HL-60 (cell line): Measurements from ENCODE around the gene RERE.

ENCODE experiments used
- DNase-seq, 2 experiments: peaks; one replicate each; pipeline ENCODE4 v3.0.0-alpha.2; 2010 to 2020; ENCODE audit warnings: low read depth in 1 of 2, low spot score in 1 of 2
- H3K27ac ChIP-seq: fragments of 250-450 bp; sonication (Bioruptor Pico); replicated peaks from 2 replicates; pipeline ENCODE4 v1.5.1; 2020; ENCODE audit warnings: mild to moderate bottlenecking, moderate library complexity
- H3K27me3 ChIP-seq: fragments of 250-450 bp; sonication (Bioruptor Pico); 2 replicates; pipeline ENCODE4 v1.5.1; 2021; ENCODE audit warnings: mild to moderate bottlenecking, moderate library complexity; ENCODE audit not compliant: insufficient read depth, poor library complexity, severe bottlenecking
- H3K4me3 ChIP-seq: replicated peaks from 2 replicates; pipeline ENCODE4 v1.5.1; 2011; ENCODE audit warnings: mild to moderate bottlenecking, control low read depth, low read length; ENCODE audit not compliant: insufficient read depth
- GABPA ChIP-seq: IDR thresholded peaks from 2 replicates; pipeline ENCODE4 v1.6.1; 2012; ENCODE audit warnings: low read depth
- POLR2AphosphoS5 ChIP-seq: IDR thresholded peaks from 2 replicates; pipeline ENCODE4 v1.6.1; 2012; ENCODE audit warnings: low read depth
- SPI1 ChIP-seq: IDR thresholded peaks from 2 replicates; pipeline ENCODE4 v1.6.1; 2012; ENCODE audit warnings: low read depth, mild to moderate bottlenecking, borderline replicate concordance
- TF ChIP-seq, protein P1 (sequence below): IDR thresholded peaks from one replicate; pipeline ENCODE4 v1.5.1; 2011; ENCODE audit warnings: low read length, control low read depth, inconsistent platforms; ENCODE audit not compliant: insufficient read depth
- TF ChIP-seq, protein P2 (sequence below): IDR thresholded peaks from 2 replicates; pipeline ENCODE4 v1.6.1; 2012; ENCODE audit warnings: low read depth; ENCODE audit not compliant: insufficient replicate concordance

Gene RERE

GRCh38 chr1:8851060-8851459, 33.6 kb upstream of the RERE start:
- TF ChIP-seq, protein P1, sequence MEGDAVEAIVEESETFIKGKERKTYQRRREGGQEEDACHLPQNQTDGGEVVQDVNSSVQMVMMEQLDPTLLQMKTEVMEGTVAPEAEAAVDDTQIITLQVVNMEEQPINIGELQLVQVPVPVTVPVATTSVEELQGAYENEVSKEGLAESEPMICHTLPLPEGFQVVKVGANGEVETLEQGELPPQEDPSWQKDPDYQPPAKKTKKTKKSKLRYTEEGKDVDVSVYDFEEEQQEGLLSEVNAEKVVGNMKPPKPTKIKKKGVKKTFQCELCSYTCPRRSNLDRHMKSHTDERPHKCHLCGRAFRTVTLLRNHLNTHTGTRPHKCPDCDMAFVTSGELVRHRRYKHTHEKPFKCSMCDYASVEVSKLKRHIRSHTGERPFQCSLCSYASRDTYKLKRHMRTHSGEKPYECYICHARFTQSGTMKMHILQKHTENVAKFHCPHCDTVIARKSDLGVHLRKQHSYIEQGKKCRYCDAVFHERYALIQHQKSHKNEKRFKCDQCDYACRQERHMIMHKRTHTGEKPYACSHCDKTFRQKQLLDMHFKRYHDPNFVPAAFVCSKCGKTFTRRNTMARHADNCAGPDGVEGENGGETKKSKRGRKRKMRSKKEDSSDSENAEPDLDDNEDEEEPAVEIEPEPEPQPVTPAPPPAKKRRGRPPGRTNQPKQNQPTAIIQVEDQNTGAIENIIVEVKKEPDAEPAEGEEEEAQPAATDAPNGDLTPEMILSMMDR: no peak
- no peak for TF ChIP-seq SPI1
- TF ChIP-seq, protein P2, sequence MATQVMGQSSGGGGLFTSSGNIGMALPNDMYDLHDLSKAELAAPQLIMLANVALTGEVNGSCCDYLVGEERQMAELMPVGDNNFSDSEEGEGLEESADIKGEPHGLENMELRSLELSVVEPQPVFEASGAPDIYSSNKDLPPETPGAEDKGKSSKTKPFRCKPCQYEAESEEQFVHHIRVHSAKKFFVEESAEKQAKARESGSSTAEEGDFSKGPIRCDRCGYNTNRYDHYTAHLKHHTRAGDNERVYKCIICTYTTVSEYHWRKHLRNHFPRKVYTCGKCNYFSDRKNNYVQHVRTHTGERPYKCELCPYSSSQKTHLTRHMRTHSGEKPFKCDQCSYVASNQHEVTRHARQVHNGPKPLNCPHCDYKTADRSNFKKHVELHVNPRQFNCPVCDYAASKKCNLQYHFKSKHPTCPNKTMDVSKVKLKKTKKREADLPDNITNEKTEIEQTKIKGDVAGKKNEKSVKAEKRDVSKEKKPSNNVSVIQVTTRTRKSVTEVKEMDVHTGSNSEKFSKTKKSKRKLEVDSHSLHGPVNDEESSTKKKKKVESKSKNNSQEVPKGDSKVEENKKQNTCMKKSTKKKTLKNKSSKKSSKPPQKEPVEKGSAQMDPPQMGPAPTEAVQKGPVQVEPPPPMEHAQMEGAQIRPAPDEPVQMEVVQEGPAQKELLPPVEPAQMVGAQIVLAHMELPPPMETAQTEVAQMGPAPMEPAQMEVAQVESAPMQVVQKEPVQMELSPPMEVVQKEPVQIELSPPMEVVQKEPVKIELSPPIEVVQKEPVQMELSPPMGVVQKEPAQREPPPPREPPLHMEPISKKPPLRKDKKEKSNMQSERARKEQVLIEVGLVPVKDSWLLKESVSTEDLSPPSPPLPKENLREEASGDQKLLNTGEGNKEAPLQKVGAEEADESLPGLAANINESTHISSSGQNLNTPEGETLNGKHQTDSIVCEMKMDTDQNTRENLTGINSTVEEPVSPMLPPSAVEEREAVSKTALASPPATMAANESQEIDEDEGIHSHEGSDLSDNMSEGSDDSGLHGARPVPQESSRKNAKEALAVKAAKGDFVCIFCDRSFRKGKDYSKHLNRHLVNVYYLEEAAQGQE: no peak
- TF ChIP-seq POLR2AphosphoS5: no peak
- TF ChIP-seq GABPA: no peak
- DNase-seq: no peak
- no peaks in the 10 kb centered on the region for H3K27me3 ChIP-seq
- H3K27ac ChIP-seq: no peak overlapping the region
- no peak overlapping the region for H3K4me3 ChIP-seq

DNA sequence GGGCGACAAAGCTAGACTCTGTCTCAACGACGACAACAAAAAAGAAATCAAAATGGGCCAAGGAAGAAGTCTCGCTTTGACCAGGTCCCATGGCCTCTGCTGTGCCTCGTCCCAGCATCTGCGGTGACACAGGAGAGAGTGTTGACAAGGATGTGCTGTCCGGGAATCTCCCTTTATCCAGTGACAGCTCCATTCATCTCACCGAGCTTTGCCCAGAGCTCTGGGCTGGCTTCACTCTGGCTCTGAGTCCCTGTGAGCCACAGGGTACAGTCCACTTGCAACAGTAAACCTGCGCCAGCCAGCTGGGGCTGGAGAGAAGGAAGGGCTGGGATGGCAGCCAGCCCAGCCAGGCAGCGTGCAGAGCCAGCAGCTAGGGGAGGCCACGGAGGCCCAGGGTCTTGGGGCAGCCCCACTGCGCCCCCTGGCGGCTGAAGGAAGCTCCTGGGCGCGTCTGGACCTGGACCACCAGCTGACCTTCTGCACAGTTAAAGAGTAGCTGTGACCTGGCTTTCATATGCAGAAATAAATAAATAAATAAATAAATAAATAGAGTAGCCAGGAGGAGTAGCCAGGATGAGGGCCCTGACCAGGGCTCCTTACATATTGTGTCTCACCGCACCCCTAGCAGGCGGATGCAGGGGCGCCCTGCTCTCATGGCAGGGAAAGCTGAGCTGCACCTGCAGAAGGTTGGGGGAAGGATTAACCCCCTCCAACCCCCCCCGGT, 31.4 kb upstream of the RERE start:
- DNase-seq: peak; percentile 67 to 74
- Histone ChIP-seq H3K4me3 (no peak overlapping the region), H3K27me3 (no peaks in the 10 kb centered on the region), H3K27ac (no peak overlapping the region)
- TF ChIP-seq, protein P1: peak; percentile 76
- TF ChIP-seq, protein P2: no peak
- TF ChIP-seq POLR2AphosphoS5: no peak

- TF ChIP-seq POLR2AphosphoS5 (no peak), GABPA (no peak), SPI1 (no peak)
- TF ChIP-seq, protein P1: no peak
- TF ChIP-seq, protein P2: no peak
- no peak for DNase-seq
- no peak overlapping the region for H3K4me3 ChIP-seq
- no peaks in the 10 kb centered on the region for H3K27me3 ChIP-seq
- H3K27ac ChIP-seq: no peak overlapping the region
These were observed 30.6 kb upstream of the RERE start for GRCh38 chr1:8847990-8848389.
